ENCODE data around the gene PRKACA.
A peak's percentile ranks its signal among the peaks of the same experiment; 100 is the strongest.

The PRKACA gene

GRCh38 chr19:14119644-14120496, 2.3 kb upstream of the PRKACA start:
- peak overlapping the region; percentile 91 for H3K27ac ChIP-seq
- no peak for TF ChIP-seq ZFX (IDR thresholded peaks at IDR 0.05)
- TF ChIP-seq, protein P1, sequence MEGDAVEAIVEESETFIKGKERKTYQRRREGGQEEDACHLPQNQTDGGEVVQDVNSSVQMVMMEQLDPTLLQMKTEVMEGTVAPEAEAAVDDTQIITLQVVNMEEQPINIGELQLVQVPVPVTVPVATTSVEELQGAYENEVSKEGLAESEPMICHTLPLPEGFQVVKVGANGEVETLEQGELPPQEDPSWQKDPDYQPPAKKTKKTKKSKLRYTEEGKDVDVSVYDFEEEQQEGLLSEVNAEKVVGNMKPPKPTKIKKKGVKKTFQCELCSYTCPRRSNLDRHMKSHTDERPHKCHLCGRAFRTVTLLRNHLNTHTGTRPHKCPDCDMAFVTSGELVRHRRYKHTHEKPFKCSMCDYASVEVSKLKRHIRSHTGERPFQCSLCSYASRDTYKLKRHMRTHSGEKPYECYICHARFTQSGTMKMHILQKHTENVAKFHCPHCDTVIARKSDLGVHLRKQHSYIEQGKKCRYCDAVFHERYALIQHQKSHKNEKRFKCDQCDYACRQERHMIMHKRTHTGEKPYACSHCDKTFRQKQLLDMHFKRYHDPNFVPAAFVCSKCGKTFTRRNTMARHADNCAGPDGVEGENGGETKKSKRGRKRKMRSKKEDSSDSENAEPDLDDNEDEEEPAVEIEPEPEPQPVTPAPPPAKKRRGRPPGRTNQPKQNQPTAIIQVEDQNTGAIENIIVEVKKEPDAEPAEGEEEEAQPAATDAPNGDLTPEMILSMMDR (conservative IDR thresholded peaks at IDR 0.05): no peak

DNA sequence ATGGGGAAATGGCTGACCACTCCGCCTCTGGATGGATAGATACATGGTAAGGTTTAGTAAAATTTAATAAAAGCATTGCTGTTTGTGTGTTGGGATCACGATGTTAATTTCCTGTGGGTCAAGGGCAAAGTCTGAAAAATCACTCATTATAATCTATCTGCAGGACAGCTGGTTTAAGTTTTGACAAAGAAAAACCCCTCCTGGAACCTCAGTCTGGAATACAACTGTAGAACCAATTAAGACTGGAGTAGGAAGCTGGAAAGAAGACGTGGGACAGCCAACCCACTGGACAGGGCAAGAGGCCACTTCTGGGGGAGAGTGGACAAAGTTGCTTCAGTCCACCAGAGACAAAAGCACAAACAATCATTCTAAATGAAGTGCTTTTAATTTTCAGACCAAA, 1.6 kb upstream of the PRKACA start:
- TF ChIP-seq, protein P1 (conservative IDR thresholded peaks at IDR 0.05): no peak
- TF ChIP-seq ZFX (IDR thresholded peaks at IDR 0.05): no peak
- peak overlapping the region; percentile 91 for H3K27ac ChIP-seq

DNA sequence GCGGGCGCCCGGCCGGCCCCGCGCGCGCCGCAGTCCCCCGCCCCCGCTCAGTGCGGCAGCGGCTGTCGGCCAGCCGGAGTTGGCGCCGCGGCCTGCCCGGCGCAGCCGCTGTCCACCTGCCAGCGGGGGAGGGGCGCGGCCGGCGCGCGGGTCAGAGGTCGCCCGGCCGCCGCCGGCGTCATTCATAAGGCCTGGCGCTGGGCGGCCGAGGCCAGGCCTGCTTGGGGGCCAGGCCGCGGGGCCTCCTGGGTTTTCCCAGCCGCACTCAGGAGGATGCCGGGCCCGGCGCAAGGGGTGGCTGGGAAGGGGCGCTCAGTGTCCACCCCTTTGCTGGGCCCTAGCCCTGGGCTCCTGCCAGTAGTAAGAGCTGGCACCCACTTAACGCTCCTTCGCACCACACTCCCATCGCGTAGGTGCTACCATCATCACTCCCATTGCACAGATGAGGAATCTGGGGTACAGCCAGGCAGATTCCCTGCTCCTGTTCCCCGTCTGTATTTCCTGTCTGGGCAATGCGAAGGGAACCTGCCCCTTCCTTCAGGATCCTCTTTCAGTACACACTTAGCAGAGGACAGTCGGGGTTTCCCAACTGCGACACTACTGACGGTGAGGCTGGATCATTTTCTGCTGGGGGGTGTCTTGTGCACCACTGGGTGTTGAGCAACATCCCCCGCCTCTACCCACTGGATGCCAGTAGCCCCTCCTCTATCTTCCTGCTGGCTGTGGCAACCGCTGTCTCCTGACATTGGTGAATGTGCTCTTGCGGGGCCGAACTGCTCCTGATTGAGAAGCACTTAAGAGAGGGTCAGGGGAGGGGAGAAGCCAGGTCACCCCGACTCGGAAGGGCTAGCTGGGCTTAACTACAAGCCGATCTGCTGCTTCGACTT, 846 bp upstream of the PRKACA start:
- peak overlapping the region; percentile 91 for H3K27ac ChIP-seq
- TF ChIP-seq, protein P1 (conservative IDR thresholded peaks at IDR 0.05): no peak
- peak; percentile 94; the same call in 1 of the 2 replicates for TF ChIP-seq ZFX (IDR thresholded peaks at IDR 0.05)

DNA sequence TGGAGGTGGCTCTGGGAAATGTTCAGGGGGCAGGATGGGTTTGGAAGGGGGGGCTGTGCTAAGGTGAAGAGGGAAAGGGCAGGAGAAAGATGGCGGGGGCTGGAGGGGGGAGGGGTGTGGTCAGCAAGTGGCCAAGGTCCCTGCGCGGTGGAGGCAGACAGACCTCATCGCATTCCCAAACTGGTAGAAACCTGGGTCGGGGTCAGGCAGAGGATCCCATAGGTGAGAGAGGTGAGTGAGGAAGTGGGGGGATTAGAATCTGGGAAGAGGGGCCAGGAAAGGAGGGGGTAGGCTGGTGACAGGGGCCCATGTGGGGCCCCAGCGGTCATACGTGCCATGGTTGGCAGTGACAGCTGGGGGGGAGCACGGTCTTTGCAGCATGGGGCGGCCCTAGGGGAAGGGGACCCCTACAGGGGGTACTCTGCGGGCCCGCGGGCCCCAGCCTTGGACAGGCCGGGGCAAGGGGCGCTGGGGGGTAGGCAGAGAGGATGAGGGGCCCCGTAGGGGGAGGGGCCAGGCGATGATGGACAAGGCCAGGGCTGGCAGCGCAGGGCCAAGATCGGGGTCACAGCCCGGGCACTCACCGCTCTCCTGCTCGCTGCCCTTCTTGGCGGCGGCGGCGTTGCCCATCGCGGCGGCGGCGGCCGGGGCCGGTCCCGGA, 514 bp downstream of the PRKACA start:
- peak overlapping the region; percentile 91 for H3K27ac ChIP-seq
- TF ChIP-seq, protein P1 (conservative IDR thresholded peaks at IDR 0.05): no peak

GRCh38 chr19:14116525-14116917, 1.0 kb downstream of the PRKACA start:
- H3K27ac ChIP-seq: peak overlapping the region; percentile 91
- TF ChIP-seq, protein P1 (conservative IDR thresholded peaks at IDR 0.05): no peak
- no peak for TF ChIP-seq ZFX (IDR thresholded peaks at IDR 0.05)

DNA sequence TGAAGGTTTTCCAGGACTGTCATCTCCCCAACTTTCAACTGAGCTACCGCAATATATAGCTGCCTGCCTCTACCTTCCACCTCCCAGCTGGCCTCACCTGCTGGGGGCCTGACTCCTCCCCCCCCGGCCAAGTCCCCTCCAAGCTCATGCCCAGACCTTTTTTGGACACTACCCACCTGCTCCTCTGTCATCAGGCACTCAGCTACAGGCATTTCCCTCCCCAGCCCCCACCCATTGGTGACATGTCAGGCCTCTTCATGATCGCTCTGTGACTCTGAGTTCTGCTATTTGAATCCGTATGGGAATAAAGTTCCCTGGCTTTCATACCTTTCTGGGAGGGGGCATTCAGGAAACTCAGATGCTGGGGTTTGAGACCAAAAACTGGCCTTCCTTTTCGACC, 1.8 kb downstream of the PRKACA start:
- no peak overlapping the region for H3K27ac ChIP-seq
- no peak for TF ChIP-seq ZFX (IDR thresholded peaks at IDR 0.05)
- TF ChIP-seq, protein P1 (conservative IDR thresholded peaks at IDR 0.05): no peak

Measured in C4-2B (cell line).